Mesothelial cell of epicardium (in vitro differentiated cells): ENCODE data around the gene ZNF496. TPM values are rescaled to one million over a fixed set of nuclear protein-coding genes. Genes with fewer than 3 reads are reported as not detected.

Source experiments
- DNase-seq, 2 experiments: peaks; one replicate each; pipeline ENCODE4 v3.0.0; 2021; ENCODE audit warnings: low spot score in 2 of 2; ENCODE audit not compliant: unreplicated experiment in 2 of 2
- H3K27ac Mint-ChIP-seq: 2 replicates; pipeline ENCODE4 v1.8.0; 2021; ENCODE audit warnings: mixed read lengths
- H3K27me3 Mint-ChIP-seq: 2 replicates; pipeline ENCODE4 v1.8.0; 2021; ENCODE audit warnings: low read depth, mixed read lengths
- H3K36me3 Mint-ChIP-seq: 2 replicates; pipeline ENCODE4 v1.8.0; 2021; ENCODE audit warnings: mixed read lengths
- H3K4me1 Mint-ChIP-seq: 2 replicates; pipeline ENCODE4 v1.8.0; 2021; ENCODE audit warnings: mixed read lengths
- H3K4me3 Mint-ChIP-seq: 2 replicates; pipeline ENCODE4 v1.8.0; 2021; ENCODE audit warnings: mild to moderate bottlenecking, moderate library complexity, mixed read lengths
- H3K9me3 Mint-ChIP-seq: 2 replicates; pipeline ENCODE4 v1.8.0; 2021; ENCODE audit warnings: mixed read lengths
- total RNA-seq: library from RNA; stranded (reverse); gene quantifications from 3 replicates; pipeline ENCODE4 v1.2.1, GENCODE V29; 2021
- TF ChIP-seq, protein P1 (sequence below): fragments of 200-600 bp; sonication (generic); IDR thresholded peaks from one replicate; pipeline ENCODE4 v1.5.0; 2021; ENCODE audit warnings: antibody characterized with exemption; ENCODE audit not compliant: unreplicated experiment

ZNF496 gene
- total RNA-seq, 1 donor from 2014 or later = 69.0 TPM

GRCh38 chr1:247329097-247329617 lies 2.5 kb downstream of the ZNF496 start:
- Mint-ChIP-seq H3K27ac (no peak overlapping the region), H3K4me1 (peaks cover 23% of the 10 kb centered on the region), H3K36me3 (peaks cover 7% of the 10 kb centered on the region), H3K4me3 (no peak overlapping the region), H3K9me3 (no peaks in the 10 kb centered on the region), H3K27me3 (no peaks in the 10 kb centered on the region)
- TF ChIP-seq, protein P1, sequence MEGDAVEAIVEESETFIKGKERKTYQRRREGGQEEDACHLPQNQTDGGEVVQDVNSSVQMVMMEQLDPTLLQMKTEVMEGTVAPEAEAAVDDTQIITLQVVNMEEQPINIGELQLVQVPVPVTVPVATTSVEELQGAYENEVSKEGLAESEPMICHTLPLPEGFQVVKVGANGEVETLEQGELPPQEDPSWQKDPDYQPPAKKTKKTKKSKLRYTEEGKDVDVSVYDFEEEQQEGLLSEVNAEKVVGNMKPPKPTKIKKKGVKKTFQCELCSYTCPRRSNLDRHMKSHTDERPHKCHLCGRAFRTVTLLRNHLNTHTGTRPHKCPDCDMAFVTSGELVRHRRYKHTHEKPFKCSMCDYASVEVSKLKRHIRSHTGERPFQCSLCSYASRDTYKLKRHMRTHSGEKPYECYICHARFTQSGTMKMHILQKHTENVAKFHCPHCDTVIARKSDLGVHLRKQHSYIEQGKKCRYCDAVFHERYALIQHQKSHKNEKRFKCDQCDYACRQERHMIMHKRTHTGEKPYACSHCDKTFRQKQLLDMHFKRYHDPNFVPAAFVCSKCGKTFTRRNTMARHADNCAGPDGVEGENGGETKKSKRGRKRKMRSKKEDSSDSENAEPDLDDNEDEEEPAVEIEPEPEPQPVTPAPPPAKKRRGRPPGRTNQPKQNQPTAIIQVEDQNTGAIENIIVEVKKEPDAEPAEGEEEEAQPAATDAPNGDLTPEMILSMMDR = no peak
- no peak for DNase-seq

GRCh38 chr1:247328311-247328710 lies 3.4 kb downstream of the ZNF496 start:
- DNase-seq = no peak
- TF ChIP-seq, protein P1 = no peak
- no peak overlapping the region for H3K27ac Mint-ChIP-seq
- H3K36me3 Mint-ChIP-seq = peaks cover 7% of the 10 kb centered on the region
- no peaks in the 10 kb centered on the region for H3K9me3 Mint-ChIP-seq
- H3K27me3 Mint-ChIP-seq = no peaks in the 10 kb centered on the region
- peaks cover 15% of the 10 kb centered on the region for H3K4me1 Mint-ChIP-seq
- no peak overlapping the region for H3K4me3 Mint-ChIP-seq

DNA sequence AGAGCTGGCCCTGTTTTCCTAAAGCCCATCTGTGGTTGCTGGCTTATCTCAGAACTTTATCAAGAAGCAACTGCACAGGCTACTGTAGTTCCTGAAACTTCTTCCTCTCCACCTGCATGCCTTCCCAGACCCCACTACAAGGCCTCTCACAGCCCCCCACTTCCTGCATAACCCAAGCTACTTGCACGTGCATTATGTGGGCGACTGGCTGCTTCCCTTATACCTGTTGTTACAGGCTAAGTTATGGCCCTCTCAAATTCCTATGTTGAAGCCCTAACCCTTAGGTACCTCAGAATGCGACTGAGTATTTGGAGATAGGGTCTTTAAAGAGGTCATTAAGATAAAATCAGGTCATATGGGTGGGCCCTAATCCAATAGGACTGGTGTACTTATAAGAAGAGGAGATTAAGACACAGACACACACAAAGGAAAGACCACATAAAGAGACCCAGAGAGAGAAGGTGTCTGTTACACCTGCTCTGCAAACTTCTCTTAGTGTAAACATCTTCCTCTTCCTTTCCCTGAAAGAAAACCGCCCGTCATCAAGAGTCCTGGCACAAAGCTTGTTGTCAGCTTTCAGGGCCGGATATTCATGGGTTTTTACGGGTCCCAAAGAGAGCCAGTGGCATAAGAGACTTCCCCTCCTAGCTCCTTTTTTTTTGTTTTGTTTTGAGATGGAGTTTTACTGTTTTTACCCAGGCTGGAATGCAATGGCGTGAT lies 5.1 kb downstream of the ZNF496 start:
- Mint-ChIP-seq H3K36me3 (peaks cover 11% of the 10 kb centered on the region), H3K4me3 (no peak overlapping the region), H3K9me3 (no peaks in the 10 kb centered on the region), H3K4me1 (peaks cover 7% of the 10 kb centered on the region), H3K27ac (no peak overlapping the region), H3K27me3 (no peaks in the 10 kb centered on the region)
- TF ChIP-seq, protein P1 = no peak
- DNase-seq = no peak

DNA sequence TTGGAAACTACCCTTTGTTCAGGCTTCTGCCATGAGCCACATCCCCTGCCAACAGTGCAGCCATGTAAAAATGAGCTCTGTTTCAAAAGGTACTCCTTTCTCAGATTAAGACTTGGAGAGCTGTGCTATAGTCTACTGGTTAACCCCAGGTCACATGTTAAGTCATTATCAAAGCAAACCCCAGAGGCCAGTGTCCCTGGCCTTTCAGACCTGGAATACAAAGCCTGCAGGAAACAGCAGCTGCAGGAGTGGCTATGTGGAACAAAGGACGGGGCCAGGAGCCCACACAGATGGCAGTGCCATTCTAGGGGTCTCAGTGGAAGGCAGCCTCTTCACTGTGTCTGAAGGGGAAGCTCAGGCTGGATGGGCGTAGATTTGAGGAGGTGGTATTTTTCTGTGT lies 6.7 kb downstream of the ZNF496 start:
- H3K9me3 Mint-ChIP-seq = no peaks in the 10 kb centered on the region
- no peak overlapping the region for H3K27ac Mint-ChIP-seq
- H3K36me3 Mint-ChIP-seq = peaks cover 23% of the 10 kb centered on the region
- H3K4me1 Mint-ChIP-seq = no peaks in the 10 kb centered on the region
- TF ChIP-seq, protein P1 = no peak
- no peak overlapping the region for H3K4me3 Mint-ChIP-seq
- H3K27me3 Mint-ChIP-seq = no peaks in the 10 kb centered on the region
- DNase-seq = no peak

- Mint-ChIP-seq H3K27me3 (no peaks in the 10 kb centered on the region), H3K36me3 (peaks cover 25% of the 10 kb centered on the region)
Measured at GRCh38 chr1:247324204-247324787, 7.4 kb downstream of the ZNF496 start.

More at GRCh38 chr1:247324204-247324787, 7.4 kb downstream of the ZNF496 start:
- TF ChIP-seq, protein P1 = no peak
- H3K9me3 Mint-ChIP-seq = no peaks in the 10 kb centered on the region
- no peak for DNase-seq
- H3K4me3 Mint-ChIP-seq = no peak overlapping the region
- no peak overlapping the region for H3K27ac Mint-ChIP-seq
- H3K4me1 Mint-ChIP-seq = no peaks in the 10 kb centered on the region
